NCI-H748 (cell line): ENCODE measurements around the gene FOXP4.

ENCODE experiments used
- DNase-seq: peaks from one replicate; lab custom pipeline; 2025; ENCODE audit not compliant: unreplicated experiment; lab: John Stamatoyannopoulos, UW

FOXP4 gene

GRCh38 chr6:41522780-41523548 lies 23.2 kb upstream of the FOXP4 start:
- no peak for DNase-seq

GRCh38 chr6:41523915-41524633 lies 22.1 kb upstream of the FOXP4 start:
- peak; percentile 85 for DNase-seq

GRCh38 chr6:41524634-41525011 lies 21.6 kb upstream of the FOXP4 start:
- no peak for DNase-seq

GRCh38 chr6:41527721-41528408 lies 18.3 kb upstream of the FOXP4 start:
- DNase-seq = peak; percentile 37

- no peak for DNase-seq
Observed at GRCh38 chr6:41528409-41528963, 17.7 kb upstream of the FOXP4 start.

GRCh38 chr6:41529049-41529448 lies 17.1 kb upstream of the FOXP4 start:
- no peak for DNase-seq

GRCh38 chr6:41529970-41530369 lies 16.2 kb upstream of the FOXP4 start:
- no peak for DNase-seq

GRCh38 chr6:41530476-41530875 lies 15.7 kb upstream of the FOXP4 start:
- no peak for DNase-seq

GRCh38 chr6:41531016-41531415 lies 15.2 kb upstream of the FOXP4 start:
- no peak for DNase-seq

GRCh38 chr6:41531591-41532582 lies 14.3 kb upstream of the FOXP4 start:
- peak; percentile 89 for DNase-seq

- DNase-seq = no peak
Observed at GRCh38 chr6:41535766-41536165, 10.4 kb upstream of the FOXP4 start.

GRCh38 chr6:41536795-41537758 lies 9.1 kb upstream of the FOXP4 start:
- peak; percentile 96 for DNase-seq

- no peak for DNase-seq
Observed at GRCh38 chr6:41538556-41539182, 7.5 kb upstream of the FOXP4 start.

- DNase-seq = no peak
Observed at GRCh38 chr6:41539204-41539603, 7.0 kb upstream of the FOXP4 start.

GRCh38 chr6:41541364-41541763 lies 4.8 kb upstream of the FOXP4 start:
- DNase-seq = no peak

- DNase-seq = no peak
Observed at GRCh38 chr6:41543087-41543486, 3.1 kb upstream of the FOXP4 start.

GRCh38 chr6:41545247-41545702 lies 906 bp upstream of the FOXP4 start:
- no peak for DNase-seq

GRCh38 chr6:41546475-41546865 lies 289 bp downstream of the FOXP4 start:
- peak; percentile 76 for DNase-seq
